ENCODE data around the gene GREB1. TPM values are rescaled to one million over a fixed set of nuclear protein-coding genes. Genes with fewer than 3 reads are reported as not detected.

Gene GREB1
- total RNA-seq, 2 experiments from 2014 or later: 0.91 to 1.4 TPM

GRCh38 chr2:11646530-11646929 is 112.7 kb downstream of the GREB1 start:
- no peaks in the 10 kb centered on the region for H3K36me3 Mint-ChIP-seq

GRCh38 chr2:11647834-11648600 is 114.2 kb downstream of the GREB1 start:
- CTCF ChIA-PET: no interaction called here
- Mint-ChIP-seq H3K4me3 (no peak overlapping the region), H3K4me1 (no peaks in the 10 kb centered on the region), H3K27me3 (peaks cover 27% of the 10 kb centered on the region), H3K27ac (no peak overlapping the region), H3K9me3 (ENCODE audit: low read depth) (no peaks in the 10 kb centered on the region), H3K36me3 (no peaks in the 10 kb centered on the region)
- DNase-seq: no peak
- ATAC-seq: no peak

More at GRCh38 chr2:11646530-11646929, 112.7 kb downstream of the GREB1 start:
- H3K27me3 Mint-ChIP-seq: peaks cover 27% of the 10 kb centered on the region
- no peak overlapping the region for H3K4me3 Mint-ChIP-seq
- ATAC-seq (no peak), DNase-seq (no peak)
- H3K4me1 Mint-ChIP-seq: no peaks in the 10 kb centered on the region
- no peaks in the 10 kb centered on the region for H3K9me3 Mint-ChIP-seq (ENCODE audit: low read depth)
- CTCF ChIA-PET: interaction anchor here (1.1 kb wide), 1 partner anchor 46 kb away, joined by 3 read pairs; no protein-coding TSS in a partner anchor
- no peak overlapping the region for H3K27ac Mint-ChIP-seq

GRCh38 chr2:11649093-11649492 is 115.2 kb downstream of the GREB1 start:
- no peak for DNase-seq
- ATAC-seq: no peak
- no peaks in the 10 kb centered on the region for H3K36me3 Mint-ChIP-seq
- H3K9me3 Mint-ChIP-seq (ENCODE audit: low read depth): no peaks in the 10 kb centered on the region
- H3K27me3 Mint-ChIP-seq: peaks cover 24% of the 10 kb centered on the region
- no peak overlapping the region for H3K27ac Mint-ChIP-seq
- no peaks in the 10 kb centered on the region for H3K4me1 Mint-ChIP-seq
- H3K4me3 Mint-ChIP-seq: no peak overlapping the region
- CTCF ChIA-PET: no interaction called here

- H3K27ac Mint-ChIP-seq: no peak overlapping the region
- DNase-seq (no peak), ATAC-seq (no peak)
- H3K4me3 Mint-ChIP-seq: no peak overlapping the region
- CTCF ChIA-PET: no interaction called here
- H3K27me3 Mint-ChIP-seq: peaks cover 19% of the 10 kb centered on the region
- no peaks in the 10 kb centered on the region for H3K36me3 Mint-ChIP-seq
- H3K4me1 Mint-ChIP-seq: no peaks in the 10 kb centered on the region
- H3K9me3 Mint-ChIP-seq (ENCODE audit: low read depth): no peaks in the 10 kb centered on the region
Observed at GRCh38 chr2:11651856-11652548, 118.2 kb downstream of the GREB1 start.

- H3K4me1 Mint-ChIP-seq: no peaks in the 10 kb centered on the region
- H3K9me3 Mint-ChIP-seq (ENCODE audit: low read depth): no peaks in the 10 kb centered on the region
- CTCF ChIA-PET: no interaction called here
- H3K4me3 Mint-ChIP-seq: no peak overlapping the region
- H3K27me3 Mint-ChIP-seq: peaks cover 15% of the 10 kb centered on the region
- H3K36me3 Mint-ChIP-seq: no peaks in the 10 kb centered on the region
- no peak for DNase-seq
- H3K27ac Mint-ChIP-seq: no peak overlapping the region
- ATAC-seq: no peak
Observed at GRCh38 chr2:11652553-11652952, 118.7 kb downstream of the GREB1 start.

- Mint-ChIP-seq H3K4me3 (no peak overlapping the region), H3K27ac (no peak overlapping the region), H3K4me1 (no peaks in the 10 kb centered on the region), H3K9me3 (ENCODE audit: low read depth) (no peaks in the 10 kb centered on the region), H3K36me3 (no peaks in the 10 kb centered on the region), H3K27me3 (peaks cover 3% of the 10 kb centered on the region)
- no peak for ATAC-seq
- no peak for DNase-seq
- CTCF ChIA-PET: no interaction called here
Observed at GRCh38 chr2:11655495-11655894, 121.7 kb downstream of the GREB1 start.

GRCh38 chr2:11656252-11656651 is 122.4 kb downstream of the GREB1 start:
- DNase-seq: no peak
- Mint-ChIP-seq H3K36me3 (no peaks in the 10 kb centered on the region), H3K27ac (no peak overlapping the region), H3K27me3 (peaks cover 4% of the 10 kb centered on the region), H3K4me1 (no peaks in the 10 kb centered on the region), H3K4me3 (no peak overlapping the region), H3K9me3 (ENCODE audit: low read depth) (no peaks in the 10 kb centered on the region)
- CTCF ChIA-PET: no interaction called here
- ATAC-seq: no peak

- no peak for DNase-seq
- H3K27ac Mint-ChIP-seq: no peak overlapping the region
- H3K4me1 Mint-ChIP-seq: no peaks in the 10 kb centered on the region
- no peaks in the 10 kb centered on the region for H3K9me3 Mint-ChIP-seq (ENCODE audit: low read depth)
- CTCF ChIA-PET: no interaction called here
- H3K36me3 Mint-ChIP-seq: no peaks in the 10 kb centered on the region
- H3K27me3 Mint-ChIP-seq: peaks cover 3% of the 10 kb centered on the region
- H3K4me3 Mint-ChIP-seq: no peak overlapping the region
- ATAC-seq: no peak
Observed at GRCh38 chr2:11656671-11657101, 122.8 kb downstream of the GREB1 start.

- Mint-ChIP-seq H3K27ac (no peak overlapping the region), H3K4me1 (no peaks in the 10 kb centered on the region), H3K27me3 (peaks cover 3% of the 10 kb centered on the region), H3K9me3 (ENCODE audit: low read depth) (no peaks in the 10 kb centered on the region), H3K4me3 (no peak overlapping the region), H3K36me3 (no peaks in the 10 kb centered on the region)
- no peak for ATAC-seq
- no peak for DNase-seq
- CTCF ChIA-PET: no interaction called here
Observed at GRCh38 chr2:11657195-11657594, 123.3 kb downstream of the GREB1 start.

GRCh38 chr2:11657646-11658045 is 123.8 kb downstream of the GREB1 start:
- Mint-ChIP-seq H3K27me3 (peaks cover 3% of the 10 kb centered on the region), H3K4me1 (no peaks in the 10 kb centered on the region), H3K36me3 (no peaks in the 10 kb centered on the region), H3K9me3 (ENCODE audit: low read depth) (no peaks in the 10 kb centered on the region), H3K27ac (no peak overlapping the region), H3K4me3 (no peak overlapping the region)
- CTCF ChIA-PET: no interaction called here
- ATAC-seq: no peak
- DNase-seq: no peak

- H3K27ac Mint-ChIP-seq: no peak overlapping the region
Observed at GRCh38 chr2:11658208-11659114, 124.6 kb downstream of the GREB1 start.

GRCh38 chr2:11659115-11659475 is 125.2 kb downstream of the GREB1 start:
- ATAC-seq: no peak
- Mint-ChIP-seq H3K27ac (no peak overlapping the region), H3K9me3 (ENCODE audit: low read depth) (no peaks in the 10 kb centered on the region), H3K4me1 (no peaks in the 10 kb centered on the region), H3K36me3 (no peaks in the 10 kb centered on the region), H3K27me3 (peaks cover 7% of the 10 kb centered on the region), H3K4me3 (no peak overlapping the region)
- no peak for DNase-seq
- CTCF ChIA-PET: no interaction called here

More at GRCh38 chr2:11658208-11659114, 124.6 kb downstream of the GREB1 start:
- Mint-ChIP-seq H3K27me3 (peaks cover 5% of the 10 kb centered on the region), H3K9me3 (ENCODE audit: low read depth) (no peaks in the 10 kb centered on the region), H3K4me3 (no peak overlapping the region), H3K4me1 (no peaks in the 10 kb centered on the region), H3K36me3 (no peaks in the 10 kb centered on the region)
- CTCF ChIA-PET: no interaction called here
- ATAC-seq (no peak), DNase-seq (no peak)

GRCh38 chr2:11659851-11660250 is 126.0 kb downstream of the GREB1 start:
- H3K9me3 Mint-ChIP-seq (ENCODE audit: low read depth): no peaks in the 10 kb centered on the region
- DNase-seq (no peak), ATAC-seq (no peak)
- no peaks in the 10 kb centered on the region for H3K36me3 Mint-ChIP-seq
- peaks cover 7% of the 10 kb centered on the region for H3K27me3 Mint-ChIP-seq
- H3K27ac Mint-ChIP-seq: no peak overlapping the region
- H3K4me3 Mint-ChIP-seq: no peak overlapping the region
- CTCF ChIA-PET: no interaction called here
- H3K4me1 Mint-ChIP-seq: no peaks in the 10 kb centered on the region
